Activated CD4-positive, alpha-beta T cell treated with anti-CD3 and anti-CD28 coated beads, Interleukin-2, amount 50 U/mL, for 24 hours (primary cell): ENCODE measurements around the gene TMEM205.
"Not testable (repeated sequence)": the region's sequence is repeated elsewhere in the genome, so short reads cannot be mapped to it uniquely, and the experiment has no call there.

Experiments
- DNase-seq, 2 donors: peaks; one replicate each; pipeline ENCODE4 v3.0.0-alpha.2; 2020; ENCODE audit warnings: low read depth in 1 of 2, low spot score in 1 of 2

Gene TMEM205

DNA sequence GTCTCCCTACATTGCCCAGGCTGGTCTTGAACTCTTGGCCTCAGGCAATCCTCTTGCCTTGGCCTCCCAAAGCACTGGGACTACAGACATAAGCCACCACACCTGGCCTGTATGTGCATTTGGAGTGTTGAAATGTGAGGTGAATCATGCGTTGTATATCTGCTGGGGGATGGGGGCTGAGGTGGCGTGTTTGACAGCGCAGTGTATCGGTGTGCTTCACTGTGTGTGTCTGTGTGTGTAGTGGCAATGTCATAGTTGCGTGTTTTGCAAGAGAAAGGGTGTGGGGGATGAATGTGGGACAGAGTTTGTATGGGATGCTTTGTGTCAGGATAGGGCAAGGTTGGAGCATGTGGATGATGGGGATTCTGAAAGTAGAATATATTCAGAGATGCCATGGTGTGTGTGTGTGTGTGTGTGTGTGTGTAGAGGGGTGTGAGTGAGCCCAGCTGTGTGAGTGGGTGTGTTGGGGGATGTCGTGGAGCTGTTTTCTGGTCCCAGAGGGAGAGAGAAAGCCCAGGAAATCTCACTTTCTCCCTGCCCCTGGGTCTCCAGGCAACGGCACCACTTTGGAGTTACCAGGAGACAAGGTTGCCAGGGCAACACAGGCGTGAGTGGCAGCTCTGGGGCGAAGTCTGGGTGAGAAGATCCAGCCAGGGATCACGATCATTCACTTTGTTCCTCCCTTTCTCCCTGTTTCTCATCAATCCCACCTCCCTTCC, 27.3 kb upstream of the TMEM205 start:
- DNase-seq = no peak

DNA sequence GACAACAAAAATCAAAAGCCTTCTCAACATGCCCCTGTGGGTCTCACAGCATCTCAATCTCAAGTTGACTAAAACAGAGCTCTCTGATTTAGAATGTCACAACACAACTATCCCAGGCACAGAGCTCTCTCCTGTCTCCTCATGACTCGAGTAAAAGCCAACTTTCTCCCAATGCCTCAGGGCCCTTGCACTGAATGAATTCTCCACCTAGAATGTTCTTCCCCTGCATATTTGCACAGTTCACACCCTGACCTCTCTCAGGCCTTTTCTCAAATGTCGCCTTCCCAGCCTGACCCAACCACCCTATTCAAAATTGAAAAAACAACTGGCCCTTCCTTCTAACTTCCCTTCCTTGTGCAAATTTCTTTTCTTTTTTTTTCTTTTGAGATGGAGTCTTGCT, 24.7 kb upstream of the TMEM205 start:
- no peak for DNase-seq

GRCh38 chr19:11367528-11367927, 21.5 kb upstream of the TMEM205 start:
- no peak for DNase-seq

DNA sequence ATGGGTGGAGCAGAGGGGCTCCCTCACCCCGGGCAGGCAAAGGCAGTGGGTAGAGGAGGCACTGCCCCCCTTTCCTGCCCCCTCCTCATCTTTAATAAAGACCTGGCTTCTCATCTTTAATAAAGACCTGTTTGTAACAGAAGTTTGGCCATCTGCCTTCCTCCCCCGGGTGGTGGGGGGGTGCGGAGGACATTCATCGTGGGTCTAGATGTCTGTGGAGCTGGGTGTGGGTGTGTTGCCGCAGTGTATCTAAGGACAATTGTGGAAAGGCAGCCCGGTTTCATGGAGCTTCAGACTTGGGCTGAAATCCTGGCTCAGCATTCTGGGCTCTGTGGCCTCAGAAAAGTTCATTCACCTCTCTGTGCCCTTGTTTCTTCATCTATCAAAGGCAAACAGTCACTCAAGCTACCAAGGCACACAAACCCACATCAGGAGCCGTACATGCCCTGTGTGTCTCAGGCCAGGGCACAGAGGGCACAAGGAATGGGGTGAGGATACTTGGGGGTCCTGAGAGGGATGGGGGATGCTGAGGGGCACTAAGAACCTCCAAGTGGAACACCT, 19.6 kb upstream of the TMEM205 start:
- no peak for DNase-seq

DNA sequence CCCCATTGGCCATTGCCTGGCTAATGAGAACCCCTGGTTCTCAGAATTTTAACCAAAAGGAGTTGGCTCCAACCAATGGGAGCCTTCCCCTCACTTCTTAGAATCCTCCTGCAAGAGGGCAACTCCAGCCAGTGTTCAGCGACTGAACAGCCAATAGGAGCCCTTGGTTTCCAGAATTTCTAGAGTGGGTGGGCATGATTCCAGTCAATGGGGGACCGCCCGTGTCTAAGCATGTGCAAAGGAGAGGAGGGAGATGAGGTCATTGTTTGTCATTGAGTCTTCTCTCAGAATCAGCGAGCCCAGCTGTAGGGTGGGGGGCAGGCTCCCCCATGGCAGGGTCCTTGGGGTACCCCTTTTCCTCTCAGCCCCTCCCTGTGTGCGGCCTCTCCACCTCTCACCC, 18.9 kb upstream of the TMEM205 start:
- no peak for DNase-seq

DNA sequence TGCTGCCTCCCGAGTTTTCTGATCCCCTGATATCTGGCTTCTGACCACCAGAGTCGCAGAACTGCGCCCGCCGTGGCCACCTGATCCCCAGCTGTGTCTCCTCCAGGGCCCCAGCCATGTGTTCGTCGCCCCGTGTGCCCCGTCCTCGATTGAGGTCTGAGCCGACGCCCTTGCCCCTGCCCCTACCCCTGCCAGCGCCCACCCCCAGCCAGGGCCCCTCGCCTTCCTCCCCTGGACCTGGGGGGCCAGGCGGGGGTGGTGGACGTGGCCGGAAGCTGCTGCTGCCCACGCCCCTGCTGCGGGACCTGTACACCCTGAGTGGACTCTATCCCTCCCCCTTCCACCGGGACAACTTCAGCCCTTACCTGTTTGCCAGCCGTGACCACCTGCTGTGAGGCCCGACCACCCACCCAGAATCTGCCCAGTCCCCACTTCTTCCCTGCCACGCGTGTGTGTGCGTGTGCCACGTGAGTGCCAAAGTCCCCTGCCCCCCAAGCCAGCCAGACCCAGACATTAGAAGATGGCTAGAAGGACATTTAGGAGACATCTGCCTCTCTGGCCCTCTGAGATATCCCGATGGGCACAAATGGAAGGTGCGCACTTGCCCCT, 18.3 kb upstream of the TMEM205 start:
- DNase-seq = no peak

GRCh38 chr19:11363881-11364280, 17.8 kb upstream of the TMEM205 start:
- DNase-seq = no peak

DNA sequence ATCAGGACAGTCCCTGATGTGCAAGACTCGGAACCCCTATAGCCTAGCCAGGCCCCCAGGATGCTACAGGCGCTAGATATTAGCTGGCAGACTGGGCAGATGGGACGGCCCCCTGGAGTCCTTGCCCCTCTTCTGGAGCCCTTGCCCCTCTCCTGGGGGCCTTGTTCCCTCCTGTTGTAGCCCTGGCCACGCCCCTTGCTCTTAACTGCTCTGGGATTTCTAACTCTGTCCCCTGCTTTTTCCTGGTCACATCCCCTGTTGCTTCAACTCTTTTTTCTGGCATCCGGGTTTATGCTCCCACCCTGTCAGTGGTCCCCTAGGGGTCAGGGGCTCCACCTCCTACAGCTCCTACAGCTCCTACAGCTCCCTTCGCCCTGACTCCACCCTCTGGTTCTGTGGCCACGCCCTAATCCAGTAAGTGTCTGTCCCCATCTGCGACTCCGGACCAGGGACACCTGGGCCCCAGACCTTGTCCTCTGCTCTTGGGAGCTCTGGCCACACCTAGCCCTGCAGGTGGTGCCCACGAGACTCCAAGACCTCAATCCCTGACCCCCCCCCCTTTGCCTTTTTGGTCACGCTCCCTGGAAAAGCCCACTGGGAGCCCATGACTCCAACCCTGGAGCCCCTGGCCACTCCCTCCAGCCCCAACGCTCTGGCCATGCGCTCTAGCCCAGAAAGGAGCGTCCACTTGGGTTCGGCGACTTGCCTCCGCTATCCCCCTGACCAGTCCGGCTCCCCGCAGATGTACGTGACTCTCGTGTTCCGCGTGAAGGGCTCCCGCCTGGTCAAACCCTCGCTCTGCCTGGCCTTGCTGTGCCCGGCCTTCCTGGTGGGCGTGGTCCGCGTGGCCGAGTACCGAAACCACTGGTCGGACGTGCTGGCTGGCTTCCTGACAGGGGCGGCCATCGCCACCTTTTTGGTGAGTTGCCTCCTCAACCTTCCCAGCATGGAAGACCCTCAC, 16.0 kb upstream of the TMEM205 start:
- no peak for DNase-seq

DNA sequence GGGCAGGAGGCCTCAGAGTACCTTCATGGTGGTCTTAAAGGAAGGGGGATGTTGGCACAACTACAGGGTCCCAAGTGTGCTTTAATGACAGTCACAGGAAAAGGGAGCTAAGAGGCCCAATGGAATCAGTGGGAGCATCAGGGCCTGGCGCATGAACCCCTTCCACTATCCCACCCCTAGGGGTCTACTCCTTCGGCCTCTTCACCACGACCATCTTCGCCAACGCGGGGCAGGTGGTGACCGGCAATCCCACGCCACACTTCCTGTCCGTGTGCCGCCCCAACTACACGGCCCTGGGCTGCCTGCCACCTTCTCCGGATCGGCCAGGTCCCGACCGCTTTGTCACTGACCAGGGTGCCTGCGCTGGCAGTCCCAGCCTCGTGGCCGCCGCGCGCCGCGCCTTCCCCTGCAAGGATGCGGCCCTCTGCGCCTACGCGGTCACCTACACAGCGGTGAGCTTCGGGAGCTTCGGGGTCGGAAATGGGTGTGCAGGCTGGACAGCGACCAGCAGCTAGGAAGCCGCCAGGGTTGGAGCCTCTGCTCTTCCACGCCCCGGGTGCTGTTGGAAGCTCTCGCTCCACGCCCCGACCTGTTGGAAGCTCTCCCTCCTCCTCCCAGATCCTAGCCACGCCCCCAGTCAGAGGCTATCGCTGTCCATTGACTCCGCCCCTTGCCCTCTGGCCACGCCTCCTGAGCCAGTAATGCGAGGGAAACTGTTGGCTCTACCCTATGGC, 15.1 kb upstream of the TMEM205 start:
- no peak for DNase-seq

- DNase-seq = no peak
Observed at GRCh38 chr19:11359421-11359820, 13.4 kb upstream of the TMEM205 start.

- DNase-seq = no peak
Observed at GRCh38 chr19:11356676-11357550, 10.8 kb upstream of the TMEM205 start.

DNA sequence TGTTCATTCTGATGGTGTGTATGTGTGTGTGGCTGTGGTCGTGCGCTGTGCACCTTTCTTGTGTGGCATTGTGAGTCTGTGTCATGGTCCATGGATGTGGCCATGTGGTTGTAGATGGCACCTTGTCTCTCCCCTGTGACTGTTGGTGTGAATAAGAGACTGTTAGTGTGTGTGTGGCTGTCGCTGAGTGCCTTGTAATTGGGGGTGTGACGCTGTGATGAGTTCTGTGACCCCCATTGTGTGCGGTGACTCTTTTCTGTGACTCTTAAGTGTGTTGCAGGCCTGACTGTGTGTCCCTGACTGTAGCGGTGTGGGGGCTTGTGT, 10.0 kb upstream of the TMEM205 start:
- no peak for DNase-seq

- DNase-seq = peak; percentile 77 to 78
Observed at GRCh38 chr19:11355160-11356073, 9.3 kb upstream of the TMEM205 start, which contains the start of gene PLPPR2. TSS of gene PLPPR2 (plus strand) at chr19:11355432. CDS start at chr19:11357674, 2,242 bp downstream.

- not testable (repeated sequence) for DNase-seq
Observed at GRCh38 chr19:11354102-11354501, 8.0 kb upstream of the TMEM205 start.

GRCh38 chr19:11349171-11349570, 3.1 kb upstream of the TMEM205 start:
- DNase-seq = no peak

GRCh38 chr19:11347546-11348039, 1.5 kb upstream of the TMEM205 start:
- no peak for DNase-seq

- DNase-seq = no peak
Observed at GRCh38 chr19:11345122-11345803, 805 bp downstream of the TMEM205 start.

GRCh38 chr19:11342429-11342828, 3.6 kb downstream of the TMEM205 start:
- DNase-seq = no peak
